NCI-H146 (cell line): ENCODE results near the gene PSMD6.

Source experiments
- DNase-seq: peaks from one replicate; lab custom pipeline; 2025; lab: John Stamatoyannopoulos, UW

The PSMD6 gene

GRCh38 chr3:63976872-63977200 is 46.5 kb downstream of the PSMD6 start:
- DNase-seq: no peak

- DNase-seq: no peak
Observed at GRCh38 chr3:63976161-63976871, 47.0 kb downstream of the PSMD6 start.

GRCh38 chr3:63975723-63976122 is 47.6 kb downstream of the PSMD6 start:
- DNase-seq: no peak

- DNase-seq: no peak
Observed at GRCh38 chr3:63974451-63974850, 48.8 kb downstream of the PSMD6 start.

- no peak for DNase-seq
Observed at GRCh38 chr3:63973406-63973805, 49.9 kb downstream of the PSMD6 start.

GRCh38 chr3:63972987-63973386 is 50.3 kb downstream of the PSMD6 start:
- no peak for DNase-seq

- DNase-seq: no peak
Observed at GRCh38 chr3:63972196-63972595, 51.1 kb downstream of the PSMD6 start.

- no peak for DNase-seq
Observed at GRCh38 chr3:63970631-63971475, 52.4 kb downstream of the PSMD6 start.

- no peak for DNase-seq
Observed at GRCh38 chr3:63969876-63970275, 53.4 kb downstream of the PSMD6 start.

- no peak for DNase-seq
Observed at GRCh38 chr3:63968612-63969350, 54.5 kb downstream of the PSMD6 start.

- no peak for DNase-seq
Observed at GRCh38 chr3:63967675-63968611, 55.4 kb downstream of the PSMD6 start.

GRCh38 chr3:63966871-63967270 is 56.4 kb downstream of the PSMD6 start:
- no peak for DNase-seq

- DNase-seq: no peak
Observed at GRCh38 chr3:63966007-63966406, 57.3 kb downstream of the PSMD6 start.

- DNase-seq: no peak
Observed at GRCh38 chr3:63964681-63965485, 58.4 kb downstream of the PSMD6 start.

- no peak for DNase-seq
Observed at GRCh38 chr3:63963496-63963895, 59.8 kb downstream of the PSMD6 start.

GRCh38 chr3:63961891-63962290 is 61.4 kb downstream of the PSMD6 start:
- peak; percentile 41 for DNase-seq
